HCT116 (cell line): ENCODE data around the gene RAD51D. TPM values are rescaled to one million over a fixed set of nuclear protein-coding genes. Genes with fewer than 3 reads are reported as not detected.

Experiments
- ATAC-seq: fragments of 200-7000 bp; cut with Tn5 transposase; 2 replicates; pipeline ENCODE4 v1.9.1; 2020; ENCODE audit warnings: mild to moderate bottlenecking, moderate library complexity
- BruUV-seq: library from RNA; stranded (reverse); fragments of 400-500 nt; replicated peaks from 2 replicates; lab custom pipeline; 2021; lab: Mats Ljungman, UMichigan
- CTCF ChIA-PET: fragments of 300-600 bp; sonication (Branson Sonifier 250); formaldehyde crosslinking; loops from one replicate; lab custom pipeline; 2021; ENCODE audit warnings: antibody characterized with exemption; lab: Charles Lee
- POLR2A ChIA-PET: fragments of 300-600, 350-600 bp; sonication (Branson Sonifier 250); formaldehyde crosslinking; loops from one replicate; lab custom pipeline; 2021; ENCODE audit warnings: antibody characterized with exemption; lab: Charles Lee
- RAD21 ChIA-PET, 2 experiments: fragments of 300-600 bp; sonication (Branson Sonifier 250); formaldehyde crosslinking; loops; one replicate each; lab custom pipeline; 2023; ENCODE audit warnings: low total read pairs in 2 of 2; ENCODE audit not compliant: uncharacterized antibody in 2 of 2, unreplicated experiment in 2 of 2, low non-redundant PET in 1 of 2; lab: Charles Lee
- DNase-seq: peaks from one replicate; pipeline ENCODE4 v3.0.0-alpha.2; 2010; ENCODE audit warnings: low read depth, low spot score
- H2AFZ ChIP-seq: fragments of 200-600 bp; shearing (Covaris generic), sonication (generic); 2 replicates; pipeline ENCODE4 v1.6.1; 2017; ENCODE audit warnings: low read depth, mixed run types, mixed read lengths, antibody characterized with exemption, low read length; ENCODE audit not compliant: poor library complexity, severe bottlenecking
- H3K27ac ChIP-seq: 2 replicates; pipeline ENCODE4 v1.5.1; 2012; ENCODE audit warnings: low read depth, low read length
- H3K27me3 ChIP-seq: fragments of 200-600 bp; sonication (generic); 2 replicates; pipeline ENCODE4 v1.6.1; 2016; ENCODE audit warnings: mixed run types, low read length, mixed read lengths; ENCODE audit not compliant: insufficient read depth
- H3K36me3 ChIP-seq, 2 experiments: fragments of 200-500 bp in 1 of 2; fragments of 200-600 bp in 1 of 2; sonication (Bioruptor generic) in 1 of 2; sonication (generic) in 1 of 2; 2 replicates each; pipeline versions ENCODE4 v1.5.1 to v1.6.1; 2014 to 2016; ENCODE audit warnings: low read length in 2 of 2, inconsistent platforms in 1 of 2, mixed read lengths in 1 of 2, mixed run types in 1 of 2; ENCODE audit not compliant: insufficient read depth in 2 of 2, control insufficient read depth in 1 of 2
- H3K4me1 ChIP-seq, 2 experiments: fragments of 200-600 bp in 1 of 2; sonication (generic) in 1 of 2; 2 replicates each; pipeline versions ENCODE4 v1.5.1 to v1.6.1; 2012 to 2017; ENCODE audit warnings: low read length in 2 of 2, inconsistent platforms in 1 of 2, mild to moderate bottlenecking in 1 of 2, mixed read lengths in 1 of 2, mixed run types in 1 of 2, moderate library complexity in 1 of 2; ENCODE audit not compliant: insufficient read depth in 2 of 2, control insufficient read depth in 1 of 2
- H3K4me2 ChIP-seq: fragments of 200-600 bp; sonication (generic); 2 replicates; pipeline ENCODE4 v1.6.1; 2017; ENCODE audit warnings: mixed run types, low read length, mixed read lengths
- H3K4me3 ChIP-seq, 2 experiments: fragments of 200-600 bp in 1 of 2; sonication (generic) in 1 of 2; replicated peaks in 1 of 2; 2 replicates each; pipeline ENCODE4 v1.5.1; 2011 to 2016; ENCODE audit warnings: low read length in 2 of 2, control low read depth in 1 of 2, low read depth in 1 of 2, mild to moderate bottlenecking in 1 of 2, mixed read lengths in 1 of 2, mixed run types in 1 of 2
- H3K79me2 ChIP-seq: fragments of 200-600 bp; sonication (generic); 2 replicates; pipeline ENCODE4 v1.6.1; 2017; ENCODE audit warnings: mild to moderate bottlenecking, mixed run types, low read length, moderate library complexity, mixed read lengths; ENCODE audit not compliant: insufficient read depth
- H3K9ac ChIP-seq: fragments of 200-600 bp; sonication (generic); 2 replicates; pipeline ENCODE4 v1.6.1; 2016; ENCODE audit warnings: low read length, mixed read lengths
- H3K9me2 ChIP-seq: fragments of 200-600 bp; sonication (generic), shearing (Covaris generic); 2 replicates; pipeline ENCODE4 v1.6.1; 2017; ENCODE audit warnings: mixed run types, mild to moderate bottlenecking, moderate library complexity; ENCODE audit not compliant: insufficient read depth
- H3K9me3 ChIP-seq, 2 experiments: fragments of 200-500 bp in 1 of 2; fragments of 200-600 bp in 1 of 2; sonication (Bioruptor generic) in 1 of 2; sonication (generic) in 1 of 2; 2 replicates each; pipeline ENCODE4 v1.6.1; 2014 to 2017; ENCODE audit warnings: low read length in 2 of 2, mixed read lengths in 2 of 2, inconsistent platforms in 1 of 2, low read depth in 1 of 2, mild to moderate bottlenecking in 1 of 2, mixed run types in 1 of 2, moderate library complexity in 1 of 2; ENCODE audit not compliant: control insufficient read depth in 1 of 2, insufficient read depth in 1 of 2
- H4K20me1 ChIP-seq: fragments of 200-600 bp; sonication (generic), shearing (Covaris generic); 2 replicates; pipeline ENCODE4 v1.6.1; 2017; ENCODE audit warnings: mixed run types, mild to moderate bottlenecking, moderate library complexity; ENCODE audit not compliant: insufficient read depth
- ATF3 ChIP-seq: IDR thresholded peaks from 2 replicates; pipeline ENCODE4 v1.6.1; 2012
- CEBPB ChIP-seq: IDR thresholded peaks from 2 replicates; pipeline ENCODE4 v1.6.1; 2012; ENCODE audit warnings: low read depth
- CTCF ChIP-seq, 3 experiments: fragments of 200-600 bp in 1 of 3; sonication (generic) in 1 of 3; IDR thresholded peaks in 2 of 3; conservative IDR thresholded peaks in 1 of 3; 2 replicates each; pipeline ENCODE4 v1.5.1; 2012 to 2017; ENCODE audit warnings: low read depth in 2 of 3, low read length in 2 of 3, antibody characterized with exemption in 1 of 3, borderline replicate concordance in 1 of 3, control low read depth in 1 of 3, mild to moderate bottlenecking in 1 of 3, mixed read lengths in 1 of 3, mixed run types in 1 of 3, moderate library complexity in 1 of 3; ENCODE audit not compliant: insufficient read depth in 1 of 3
- EGR1 ChIP-seq: IDR thresholded peaks from 2 replicates; pipeline ENCODE4 v1.6.1; 2012; ENCODE audit warnings: low read depth
- ELF1 ChIP-seq: IDR thresholded peaks from 2 replicates; pipeline ENCODE4 v1.6.1; 2012; ENCODE audit warnings: low read depth, borderline replicate concordance
- EZH2 ChIP-seq: fragments of 200-600 bp; sonication (generic); IDR thresholded peaks from 2 replicates; pipeline ENCODE4 v1.6.1; 2017; ENCODE audit warnings: antibody characterized with exemption, mixed run types
- MAX ChIP-seq: IDR thresholded peaks from 2 replicates; pipeline ENCODE4 v1.6.1; 2012
- POLR2A ChIP-seq: IDR thresholded peaks from 2 replicates; pipeline ENCODE4 v1.7.0; 2011; ENCODE audit warnings: borderline replicate concordance; ENCODE audit not compliant: insufficient read depth, insufficient read length; ENCODE audit errors: extremely low read depth
- RAD21 ChIP-seq: IDR thresholded peaks from 2 replicates; pipeline ENCODE4 v1.6.1; 2012; ENCODE audit warnings: low read depth, mild to moderate bottlenecking
- REST ChIP-seq: IDR thresholded peaks from 2 replicates; pipeline ENCODE4 v1.6.1; 2012; ENCODE audit warnings: low read depth
- SIN3A ChIP-seq: IDR thresholded peaks from 2 replicates; pipeline ENCODE4 v1.6.1; 2012; ENCODE audit warnings: low read depth
- TCF7L2 ChIP-seq: IDR thresholded peaks from 2 replicates; pipeline ENCODE4 v1.7.0; 2011; ENCODE audit warnings: borderline replicate concordance, inconsistent platforms; ENCODE audit not compliant: insufficient read depth, insufficient read length; ENCODE audit errors: extremely low read depth
- YY1 ChIP-seq: IDR thresholded peaks from 2 replicates; pipeline ENCODE4 v1.6.1; 2011; ENCODE audit warnings: low read length, low read depth, moderate library complexity, mild to moderate bottlenecking; ENCODE audit not compliant: insufficient replicate concordance; ENCODE audit errors: extremely low read depth
- ZBTB33 ChIP-seq: IDR thresholded peaks from 2 replicates; pipeline ENCODE4 v1.6.1; 2011; ENCODE audit warnings: mild to moderate bottlenecking, low read length, moderate library complexity; ENCODE audit not compliant: insufficient replicate concordance; ENCODE audit errors: extremely low read depth
- ZFX ChIP-seq: fragments of 450-650 bp; IDR thresholded peaks from 2 replicates; pipeline ENCODE4 v1.6.1; 2017
- ZNF274 ChIP-seq: fragments of 200-500 bp; sonication (Bioruptor generic); IDR thresholded peaks from 2 replicates; pipeline ENCODE4 v1.6.1; 2014; ENCODE audit warnings: mild to moderate bottlenecking, low read depth, low read length, inconsistent platforms
- intact Hi-C: fragments of 100-400 bp; cut with micrococcal nuclease; formaldehyde crosslinking; loops from 2 replicates; pipeline ENCODE4 v1.10.0; 2022
- total RNA-seq: library from RNA; stranded (reverse); gene quantifications from one replicate; pipeline ENCODE4 v1.2.1, GENCODE V29; 2021; ENCODE audit not compliant: unreplicated experiment

RAD51D gene
- total RNA-seq, 1 experiment from 2014 or later = 12.9 TPM

- TF ChIP-seq CTCF (IDR thresholded peaks at IDR 0.05 in 2 of 3, conservative IDR thresholded peaks at IDR 0.05 in 1 of 3; ENCODE audit: borderline replicate concordance in 1 of 3, insufficient read depth in 1 of 3, low read depth in 2 of 3, low read length in 2 of 3) (no peak), POLR2A (no peak), ZNF274 (no peak), TCF7L2 (no peak), EGR1 (no peak), ZBTB33 (no peak), SIN3A (no peak), MAX (no peak), ATF3 (no peak), RAD21 (no peak), REST (no peak), CEBPB (no peak), EZH2 (no peak), ZFX (no peak), YY1 (no peak), ELF1 (no peak)
- Histone ChIP-seq H3K4me3 (no peak overlapping the region), H3K79me2 (peaks cover 2% of the 10 kb centered on the region; the same call in 1 of the 2 replicates), H3K4me2 (no peak overlapping the region), H3K9me3 (no peaks in the 10 kb centered on the region), H3K9me2 (no peaks in the 10 kb centered on the region), H2AFZ (no peak overlapping the region), H3K27ac (no peak overlapping the region), H4K20me1 (no peaks in the 10 kb centered on the region), H3K36me3 (no peaks in the 10 kb centered on the region), H3K4me1 (peaks cover 5 to 23% of the 10 kb centered on the region in 2 experiments; a peak in 3 of 4 replicates), H3K9ac (no peak overlapping the region), H3K27me3 (no peaks in the 10 kb centered on the region)
- intact Hi-C loops = loop anchor here (5.0 kb wide), 1 partner anchor 135 kb away; the partner anchor contains the start of gene LIG3
- ChIA-PET RAD21 (no interaction called here), CTCF (no interaction called here), POLR2A (no interaction called here)
- ATAC-seq (no peak), DNase-seq (no peak)
- no TSS peak for BruUV-seq
Observed at GRCh38 chr17:35116845-35117244, 2.8 kb downstream of the RAD51D start.
